BJ (cell line): ENCODE data around the gene TAF4. TPM values are rescaled to one million over a fixed set of nuclear protein-coding genes. Genes with fewer than 3 reads are reported as not detected.
"Not testable (repeated sequence)": the region's sequence is repeated elsewhere in the genome, so short reads cannot be mapped to it uniquely, and the experiment has no call there.

Experiments used
- CTCF ChIA-PET: fragments of 350-600 bp; formaldehyde crosslinking; extraction: SDS; loops from one replicate; lab custom pipeline; 2021; ENCODE audit warnings: antibody characterized with exemption, inconsistent platforms; lab: Yijun Ruan, JAX
- POLR2A ChIA-PET: fragments of 300-600 bp; sonication (Branson Sonifier 250); formaldehyde crosslinking; extraction: SDS; loops from one replicate; lab custom pipeline; 2021; ENCODE audit warnings: antibody characterized with exemption; lab: Charles Lee
- DNase-seq: peaks from one replicate; pipeline ENCODE4 v3.0.0-alpha.2; 2011; ENCODE audit warnings: low read depth
- H3K27me3 ChIP-seq: 2 replicates; pipeline ENCODE4 v1.6.0; 2011; ENCODE audit warnings: low read length; ENCODE audit not compliant: control insufficient read depth, insufficient read depth
- H3K36me3 ChIP-seq: 2 replicates; pipeline ENCODE4 v1.5.1; 2011; ENCODE audit warnings: low read length; ENCODE audit not compliant: control insufficient read depth, insufficient read depth
- H3K4me3 ChIP-seq: 2 replicates; pipeline ENCODE4 v1.5.1; 2011; ENCODE audit warnings: low read depth, mild to moderate bottlenecking, control low read depth, low read length
- CTCF ChIP-seq: IDR thresholded peaks from 2 replicates; pipeline ENCODE4 v1.5.1; 2011; ENCODE audit warnings: low read depth, mild to moderate bottlenecking, control low read depth, inconsistent platforms, low read length, moderate library complexity; ENCODE audit not compliant: insufficient read depth
- polyA plus RNA-seq: library from polyadenylated mRNA; depleted of rRNA; stranded (reverse); fragments of >200 nt; gene quantifications from 2 replicates; pipeline ENCODE4 v1.2.3, GENCODE V29; 2011

The TAF4 gene
- polyA plus RNA-seq, 1 experiment = 1.2 TPM

- POLR2A ChIA-PET = no interaction called here
- CTCF ChIA-PET = no interaction called here
- Histone ChIP-seq H3K27me3 (no peaks in the 10 kb centered on the region), H3K36me3 (peaks cover 17% of the 10 kb centered on the region), H3K4me3 (no peak overlapping the region)
- DNase-seq = no peak
- no peak for TF ChIP-seq CTCF
Observed at GRCh38 chr20:61989741-61990140, 75.9 kb downstream of the TAF4 start.

- POLR2A ChIA-PET = no interaction called here
- H3K4me3 ChIP-seq = no peak overlapping the region
- H3K36me3 ChIP-seq = peaks cover 14% of the 10 kb centered on the region
- DNase-seq = no peak
- H3K27me3 ChIP-seq = no peaks in the 10 kb centered on the region
- no peak for TF ChIP-seq CTCF
- CTCF ChIA-PET = no interaction called here
Observed at GRCh38 chr20:61988665-61989064, 77.0 kb downstream of the TAF4 start.

DNA sequence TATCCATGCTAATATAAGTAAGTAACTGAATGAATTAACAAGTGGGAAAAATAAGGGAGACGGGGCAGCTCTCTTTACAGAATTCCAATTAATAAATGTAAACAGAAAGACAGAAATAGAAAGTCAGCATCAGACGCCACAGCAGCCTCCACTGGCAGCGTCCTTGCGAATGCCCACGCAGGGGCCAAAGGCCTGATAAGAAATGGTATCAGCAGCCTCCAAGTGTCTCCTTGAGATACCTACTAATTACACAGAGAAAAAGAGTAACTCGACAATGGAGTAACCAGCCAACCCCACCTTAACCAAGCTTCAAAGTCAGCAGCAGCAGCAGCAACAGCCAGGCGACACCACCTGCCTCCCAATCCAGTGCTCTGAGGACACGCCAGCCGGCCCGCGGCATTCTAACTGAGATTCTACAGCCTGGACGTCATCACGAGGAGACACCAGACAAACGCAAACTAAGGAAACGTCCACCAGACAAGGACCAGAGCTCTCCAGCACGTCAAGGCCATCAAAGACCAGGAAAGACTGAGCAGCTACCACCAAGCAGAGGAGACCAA, 78.8 kb downstream of the TAF4 start:
- no peak for DNase-seq
- H3K4me3 ChIP-seq = no peak overlapping the region
- no peaks in the 10 kb centered on the region for H3K27me3 ChIP-seq
- peaks cover 6% of the 10 kb centered on the region for H3K36me3 ChIP-seq
- ChIA-PET POLR2A (no interaction called here), CTCF (no interaction called here)
- TF ChIP-seq CTCF = no peak

GRCh38 chr20:61985096-61985495, 80.6 kb downstream of the TAF4 start:
- ChIA-PET POLR2A (no interaction called here), CTCF (interaction anchor here (1.3 kb wide), 1 partner anchor 12 kb away, joined by 3 read pairs; no protein-coding TSS in a partner anchor)
- H3K36me3 ChIP-seq = peaks cover 5% of the 10 kb centered on the region
- DNase-seq = no peak
- H3K27me3 ChIP-seq = no peaks in the 10 kb centered on the region
- H3K4me3 ChIP-seq = no peak overlapping the region
- TF ChIP-seq CTCF = no peak

DNA sequence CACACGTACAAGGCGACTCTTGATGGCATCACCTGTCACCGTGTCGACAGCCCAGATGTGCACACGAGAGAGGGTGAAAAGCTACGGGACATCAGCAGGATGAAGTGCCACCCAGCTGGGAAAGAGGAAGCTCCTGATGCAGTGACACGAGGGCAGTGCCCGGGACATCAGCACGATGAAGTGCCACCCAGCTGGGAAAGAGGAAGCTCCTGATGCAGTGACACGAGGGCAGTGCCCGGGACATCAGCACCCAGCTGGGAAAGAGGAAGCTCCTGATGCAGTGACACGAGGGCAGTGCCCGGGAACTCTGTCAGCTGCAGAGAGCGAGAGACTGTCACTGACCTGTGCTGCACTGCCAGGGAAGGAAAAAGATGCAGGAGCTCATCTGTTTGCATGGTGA, 81.2 kb downstream of the TAF4 start:
- H3K27me3 ChIP-seq, POLR2A ChIA-PET, DNase-seq, H3K36me3 ChIP-seq, H3K4me3 ChIP-seq: not testable (repeated sequence)
- CTCF ChIA-PET = interaction anchor here (1.3 kb wide), 1 partner anchor 12 kb away, joined by 3 read pairs; no protein-coding TSS in a partner anchor

GRCh38 chr20:61983965-61984364, 81.7 kb downstream of the TAF4 start:
- Histone ChIP-seq H3K27me3 (no peaks in the 10 kb centered on the region), H3K36me3 (peaks cover 5% of the 10 kb centered on the region), H3K4me3 (no peak overlapping the region)
- TF ChIP-seq CTCF = no peak
- ChIA-PET CTCF (no interaction called here), POLR2A (no interaction called here)
- DNase-seq = no peak
